ENCODE data around the gene GPR137. TPM values are rescaled to one million over a fixed set of nuclear protein-coding genes. Genes with fewer than 3 reads are reported as not detected.
"Not testable (repeated sequence)": the region's sequence is repeated elsewhere in the genome, so short reads cannot be mapped to it uniquely, and the experiment has no call there.

GPR137 gene
- total RNA-seq, 1 experiment from 2014 or later = 51.8 TPM

GRCh38 chr11:64314805-64315561 is 29.3 kb downstream of the GPR137 start (continued):
- no peak for TF ChIP-seq IRF1 (CRISPR knock-in tag; IDR thresholded peaks at IDR 0.05)
- TF ChIP-seq ZNF512 (CRISPR knock-in tag; IDR thresholded peaks at IDR 0.05; ENCODE audit: borderline replicate concordance) = no peak
- no peak for TF ChIP-seq CREB1 (CRISPR knock-in tag; IDR thresholded peaks at IDR 0.05)

- ChIA-PET POLR2A (interaction anchor here (1.8 to 3.0 kb wide), 4 partner anchors 15 to 131 kb away, joined by 6 to 16 read pairs (median 11); partner anchors contain the start of gene STIP1), CTCF (interaction anchor here (1.4 to 3.8 kb wide), 8 partner anchors 12 to 133 kb away, joined by 3 to 173 read pairs (median 36); partner anchors contain the start of genes CCDC88B, ESRRA and PLCB3)
- H3K4me3 Mint-ChIP-seq = peak overlapping the region; percentile 90
- peaks cover 22% of the 10 kb centered on the region for H3K36me3 Mint-ChIP-seq
- peaks cover 17% of the 10 kb centered on the region for H3K4me1 Mint-ChIP-seq
- ATAC-seq; H3K9me3 Mint-ChIP-seq; H3K27me3 Mint-ChIP-seq (ENCODE audit: low read depth); DNase-seq (ENCODE audit: low spot score): not testable (repeated sequence)
- 0 out of 2 replicates have a peak, but pooled peaks have one; percentile 54 for TF ChIP-seq PRRX2 (CRISPR knock-in tag; IDR thresholded peaks at IDR 0.05)
- H3K27ac Mint-ChIP-seq = peak overlapping the region; percentile 99
These were observed 30.2 kb downstream of the GPR137 start for GRCh38 chr11:64315667-64316526.

GRCh38 chr11:64316672-64317324 is 31.1 kb downstream of the GPR137 start:
- Mint-ChIP-seq H3K4me1 (peaks cover 17% of the 10 kb centered on the region), H3K9me3 (no peaks in the 10 kb centered on the region), H3K27ac (peak overlapping the region; percentile 99), H3K4me3 (peak overlapping the region; percentile 90), H3K36me3 (peaks cover 27% of the 10 kb centered on the region), H3K27me3 (ENCODE audit: low read depth) (no peaks in the 10 kb centered on the region)
- ATAC-seq = peak; percentile 15
- ChIA-PET POLR2A (interaction anchor here (1.1 to 3.0 kb wide), 9 partner anchors 12 to 132 kb away, joined by 4 to 25 read pairs (median 8); partner anchors contain the start of genes ESRRA, FKBP2 and STIP1), CTCF (interaction anchor here (0.8 to 3.8 kb wide), 24 partner anchors 10 to 336 kb away, joined by 3 to 173 read pairs (median 8); partner anchors contain the start of genes BAD, CATSPERZ, CCDC88B and ESRRA)
- peak; percentile 39 for DNase-seq (ENCODE audit: low spot score)
- no peak for TF ChIP-seq MAX (CRISPR knock-in tag; IDR thresholded peaks at IDR 0.05)
- TF ChIP-seq ERG (CRISPR knock-in tag; IDR thresholded peaks at IDR 0.05) = no peak
- peak; percentile 66; the same call in 1 of the 2 replicates for TF ChIP-seq EMX1 (CRISPR knock-in tag; IDR thresholded peaks at IDR 0.05)
- TF ChIP-seq FOXP1 (CRISPR knock-in tag; IDR thresholded peaks at IDR 0.05; ENCODE audit: borderline replicate concordance) = 0 out of 2 replicates have a peak, but pooled peaks have one; percentile 0
- TF ChIP-seq ZMAT4 (CRISPR knock-in tag; IDR thresholded peaks at IDR 0.05) = no peak
- no peak for TF ChIP-seq MYBL2 (CRISPR knock-in tag; IDR thresholded peaks at IDR 0.05)
- TF ChIP-seq ATF1 (CRISPR knock-in tag; IDR thresholded peaks at IDR 0.05) = no peak
- no peak for TF ChIP-seq IRF2 (CRISPR knock-in tag; IDR thresholded peaks at IDR 0.05; ENCODE audit: borderline replicate concordance, low read depth)
- TF ChIP-seq ZNF416 (CRISPR knock-in tag; IDR thresholded peaks at IDR 0.05) = 0 out of 2 replicates have a peak, but pooled peaks have one; percentile 8
- peak; percentile 37; the same call in 1 of the 2 replicates for TF ChIP-seq ZNF671 (CRISPR knock-in tag; IDR thresholded peaks at IDR 0.05)
